Endodermal cell (in vitro differentiated cells): ENCODE data around the gene GPS2. TPM values are rescaled to one million over a fixed set of nuclear protein-coding genes. Genes with fewer than 3 reads are reported as not detected.

Experiments
- DNase-seq: peaks from one replicate; pipeline ENCODE4 v3.0.0-alpha.2; 2017
- H3K27ac ChIP-seq: 2 replicates; pipeline ENCODE4 v1.5.1; 2013; ENCODE audit warnings: mild to moderate bottlenecking, low read depth, low read length, moderate library complexity
- H3K27me3 ChIP-seq: 2 replicates; pipeline ENCODE4 v1.6.1; 2013; ENCODE audit warnings: mild to moderate bottlenecking, low read length, moderate library complexity; ENCODE audit not compliant: insufficient read depth, control insufficient read depth, poor library complexity, severe bottlenecking
- H3K36me3 ChIP-seq: 2 replicates; pipeline ENCODE4 v1.7.0; 2013; ENCODE audit warnings: mild to moderate bottlenecking, low read length, moderate library complexity; ENCODE audit not compliant: control insufficient read depth, insufficient read depth
- H3K4me1 ChIP-seq: one replicate; pipeline ENCODE4 v1.7.0; 2013; ENCODE audit warnings: low read length; ENCODE audit not compliant: control insufficient read depth, insufficient read depth
- H3K4me3 ChIP-seq: 2 replicates; pipeline ENCODE4 v1.5.1; 2013; ENCODE audit warnings: mild to moderate bottlenecking, low read length, moderate library complexity
- H3K9ac ChIP-seq: 2 replicates; pipeline ENCODE4 v1.6.1; 2013; ENCODE audit warnings: mild to moderate bottlenecking, low read length, moderate library complexity; ENCODE audit not compliant: poor library complexity, severe bottlenecking; ENCODE audit errors: extremely low read depth
- H3K9me3 ChIP-seq: 2 replicates; pipeline ENCODE4 v1.6.1; 2013; ENCODE audit warnings: mild to moderate bottlenecking, low read length, moderate library complexity; ENCODE audit not compliant: control insufficient read depth
- H3K27ac Mint-ChIP-seq: 2 replicates; pipeline ENCODE4 v1.8.0; 2020; ENCODE audit warnings: mixed read lengths
- H3K27me3 Mint-ChIP-seq: 2 replicates; pipeline ENCODE4 v1.8.0; 2021; ENCODE audit warnings: mild to moderate bottlenecking, mixed read lengths; ENCODE audit not compliant: insufficient read depth
- H3K36me3 Mint-ChIP-seq: 2 replicates; pipeline ENCODE4 v1.8.0; 2020; ENCODE audit warnings: low read depth, mixed read lengths
- H3K4me1 Mint-ChIP-seq: 2 replicates; pipeline ENCODE4 v1.8.0; 2020; ENCODE audit warnings: mixed read lengths
- H3K4me3 Mint-ChIP-seq: 2 replicates; pipeline ENCODE4 v1.8.0; 2020; ENCODE audit warnings: mild to moderate bottlenecking, moderate library complexity, mixed read lengths
- H3K9me3 Mint-ChIP-seq: 2 replicates; pipeline ENCODE4 v1.8.0; 2020; ENCODE audit warnings: mild to moderate bottlenecking, mixed read lengths
- CTCF ChIP-seq: fragments of 200-600 bp; sonication (generic); conservative IDR thresholded peaks from 2 replicates; pipeline ENCODE4 v1.5.0; 2021; ENCODE audit warnings: antibody characterized with exemption, mild to moderate bottlenecking
- WGBS, 2 experiments: methylation state at CpG; one replicate each; pipeline versions ENCODE4 v1.1.5 to v1.1.7; 2013; ENCODE audit warnings: missing lambda C conversion rate in 2 of 2, mixed read lengths in 1 of 2; ENCODE audit not compliant: insufficient coverage in 1 of 2, insufficient read length in 1 of 2; 5-methylcytosine and 5-hydroxymethylcytosine counted together
- total RNA-seq, 2 donors: library from RNA; stranded (reverse); fragmentation: NEBNext Ultra II Directional in 1 of 2; extraction: Animal tissue kit (Norgen Biotek cat#: 25700) in 1 of 2; gene quantifications; 2 replicates in 1 of 2; 3 replicates in 1 of 2; pipeline ENCODE4 v1.2.1, GENCODE V29; 2021

Gene GPS2
- total RNA-seq, 2 donors from 2014 or later, result 43.6 to 47.2 TPM

GRCh38 chr17:7354262-7354843 lies 39.2 kb upstream of the GPS2 start:
- peaks cover 24% of the 10 kb centered on the region for H3K27me3 Mint-ChIP-seq
- no peak overlapping the region for H3K9ac ChIP-seq
- no peak overlapping the region for H3K4me3 ChIP-seq
- WGBS, 2 experiments, result 47 to 90% methylated on average over 2 to 9 of the region's 9 CpGs
- peaks cover 5% of the 10 kb centered on the region for H3K4me1 ChIP-seq
- H3K36me3 ChIP-seq, result no peaks in the 10 kb centered on the region
- H3K27ac Mint-ChIP-seq, result no peak overlapping the region
- H3K27me3 ChIP-seq, result no peaks in the 10 kb centered on the region
- no peaks in the 10 kb centered on the region for H3K9me3 ChIP-seq
- H3K36me3 Mint-ChIP-seq, result no peaks in the 10 kb centered on the region
- H3K27ac ChIP-seq, result peak overlapping the region; percentile 21
- TF ChIP-seq CTCF, result no peak
- DNase-seq, result no peak
- H3K4me1 Mint-ChIP-seq, result peaks cover 11% of the 10 kb centered on the region
- no peak overlapping the region for H3K4me3 Mint-ChIP-seq
- H3K9me3 Mint-ChIP-seq, result no peaks in the 10 kb centered on the region

GRCh38 chr17:7352910-7353635 lies 37.9 kb upstream of the GPS2 start:
- Histone ChIP-seq H3K4me1 (peaks cover 5% of the 10 kb centered on the region), H3K9ac (no peak overlapping the region), H3K27ac (no peak overlapping the region), H3K27me3 (no peaks in the 10 kb centered on the region), H3K9me3 (no peaks in the 10 kb centered on the region), H3K36me3 (no peaks in the 10 kb centered on the region), H3K4me3 (peak overlapping the region; percentile 82)
- H3K36me3 Mint-ChIP-seq, result no peaks in the 10 kb centered on the region
- peaks cover 15% of the 10 kb centered on the region for H3K4me1 Mint-ChIP-seq
- no peak overlapping the region for H3K27ac Mint-ChIP-seq
- TF ChIP-seq CTCF, result no peak
- H3K27me3 Mint-ChIP-seq, result peaks cover 24% of the 10 kb centered on the region
- H3K4me3 Mint-ChIP-seq, result peak overlapping the region; percentile 73
- DNase-seq, result no peak
- no peaks in the 10 kb centered on the region for H3K9me3 Mint-ChIP-seq
- 93 to 94% methylated on average over 20 to 37 of the region's 37 CpGs for WGBS, 2 experiments

GRCh38 chr17:7352503-7352889 lies 37.3 kb upstream of the GPS2 start:
- Histone ChIP-seq H3K9ac (peak overlapping the region; percentile 91), H3K27me3 (no peaks in the 10 kb centered on the region), H3K36me3 (no peaks in the 10 kb centered on the region), H3K4me1 (peaks cover 5% of the 10 kb centered on the region), H3K4me3 (peak overlapping the region; percentile 82), H3K9me3 (no peaks in the 10 kb centered on the region), H3K27ac (peak overlapping the region; percentile 90)
- peak overlapping the region; percentile 75 for H3K27ac Mint-ChIP-seq
- no peak for DNase-seq
- peaks cover 24% of the 10 kb centered on the region for H3K27me3 Mint-ChIP-seq
- 54 to 59% methylated on average over 3 to 10 of the region's 10 CpGs for WGBS, 2 experiments
- H3K36me3 Mint-ChIP-seq, result no peaks in the 10 kb centered on the region
- H3K9me3 Mint-ChIP-seq, result no peaks in the 10 kb centered on the region
- peaks cover 15% of the 10 kb centered on the region for H3K4me1 Mint-ChIP-seq
- peak overlapping the region; percentile 73 for H3K4me3 Mint-ChIP-seq
- TF ChIP-seq CTCF, result peak; percentile 78
